ENCODE measurements around the gene CRY2. TPM values are rescaled to one million over a fixed set of nuclear protein-coding genes. Genes with fewer than 3 reads are reported as not detected.
"Not testable (repeated sequence)": the region's sequence is repeated elsewhere in the genome, so short reads cannot be mapped to it uniquely, and the experiment has no call there.

Gene CRY2
- total RNA-seq, 2 experiments from 2014 or later: 248 TPM

GRCh38 chr11:45806072-45806933 lies 41.0 kb upstream of the CRY2 start:
- H3K4me3 ChIP-seq (ENCODE audit: low read length): peak overlapping the region; percentile 99
- intact Hi-C loops (cut with DNase I, micrococcal nuclease): no loop called here
- CTCF ChIA-PET: interaction anchor here (1.8 kb wide), 1 partner anchor 35 kb away, joined by 12 read pairs; no protein-coding TSS in a partner anchor
- peaks cover 56% of the 10 kb centered on the region for H3K4me1 ChIP-seq (ENCODE audit: insufficient read depth, low read length)
- ATAC-seq (ENCODE audit: poor library complexity) (no peak), DNase-seq (peak in 1 of 14 experiments; percentile 39)
- Mint-ChIP-seq H3K4me1 (ENCODE audit: low read depth) (peaks cover 57% of the 10 kb centered on the region), H3K9me3 (no peaks in the 10 kb centered on the region), H3K4me3 (peak overlapping the region; percentile 94), H3K27me3 (no peaks in the 10 kb centered on the region), H3K36me3 (ENCODE audit: low read depth) (peaks cover 44% of the 10 kb centered on the region), H3K27ac (peak overlapping the region; percentile 73)
- H3K27ac ChIP-seq (ENCODE audit: low read depth in 1 of 2, low read length in 2 of 2): no peak overlapping the region
- TF ChIP-seq CTCF (IDR thresholded peaks at IDR 0.05): no peak
- no peaks in the 10 kb centered on the region for H3K27me3 ChIP-seq (ENCODE audit: control insufficient read depth in 1 of 2, insufficient read depth in 2 of 2, low read length in 2 of 2)
- H3K36me3 ChIP-seq (ENCODE audit: insufficient read depth, low read length): peaks cover 31% of the 10 kb centered on the region
- H3K9me3 ChIP-seq (ENCODE audit: control insufficient read depth in 1 of 2, insufficient read depth in 1 of 2, low read length in 2 of 2): no peaks in the 10 kb centered on the region
- POLR2A ChIA-PET: interaction anchor here (0.6 to 2.0 kb wide), 2 partner anchors 39 to 40 kb away, joined by 3 to 5 read pairs; partner anchors contain the start of gene CRY2

- DNase-seq (no peak), ATAC-seq (ENCODE audit: poor library complexity) (no peak)
- Mint-ChIP-seq H3K4me1 (ENCODE audit: low read depth) (peaks cover 51% of the 10 kb centered on the region), H3K27ac (peak overlapping the region; percentile 73), H3K4me3 (peak overlapping the region; percentile 94), H3K9me3 (no peaks in the 10 kb centered on the region), H3K36me3 (ENCODE audit: low read depth) (peaks cover 51% of the 10 kb centered on the region), H3K27me3 (no peaks in the 10 kb centered on the region)
- intact Hi-C loops (cut with DNase I, micrococcal nuclease): loop anchor here in 1 of 2 experiments (1.0 kb wide), 1 partner anchor 35 kb away; no protein-coding TSS in a partner anchor
- Histone ChIP-seq H3K4me3 (ENCODE audit: low read length) (no peak overlapping the region), H3K27ac (ENCODE audit: low read depth in 1 of 2, low read length in 2 of 2) (no peak overlapping the region), H3K36me3 (ENCODE audit: insufficient read depth, low read length) (peaks cover 39% of the 10 kb centered on the region), H3K4me1 (ENCODE audit: insufficient read depth, low read length) (peaks cover 56% of the 10 kb centered on the region), H3K27me3 (ENCODE audit: control insufficient read depth in 1 of 2, insufficient read depth in 2 of 2, low read length in 2 of 2) (no peaks in the 10 kb centered on the region), H3K9me3 (ENCODE audit: control insufficient read depth in 1 of 2, insufficient read depth in 1 of 2, low read length in 2 of 2) (no peaks in the 10 kb centered on the region)
- no peak for TF ChIP-seq CTCF (IDR thresholded peaks at IDR 0.05)
- CTCF ChIA-PET: interaction anchor here (1.8 kb wide), 1 partner anchor 36 kb away, joined by 12 read pairs; no protein-coding TSS in a partner anchor
- POLR2A ChIA-PET: no interaction called here
Measured at GRCh38 chr11:45806937-45807791, 40.1 kb upstream of the CRY2 start.

- no peaks in the 10 kb centered on the region for H3K27me3 ChIP-seq (ENCODE audit: control insufficient read depth in 1 of 2, insufficient read depth in 2 of 2, low read length in 2 of 2)
- DNase-seq: no peak
- H3K9me3 Mint-ChIP-seq: no peaks in the 10 kb centered on the region
- no peak overlapping the region for H3K27ac ChIP-seq (ENCODE audit: low read depth in 1 of 2, low read length in 2 of 2)
- H3K4me1 ChIP-seq (ENCODE audit: insufficient read depth, low read length): peaks cover 56% of the 10 kb centered on the region
- no peak overlapping the region for H3K4me3 ChIP-seq (ENCODE audit: low read length)
- peaks cover 43% of the 10 kb centered on the region for H3K36me3 ChIP-seq (ENCODE audit: insufficient read depth, low read length)
- peaks cover 58% of the 10 kb centered on the region for H3K36me3 Mint-ChIP-seq (ENCODE audit: low read depth)
- H3K9me3 ChIP-seq (ENCODE audit: control insufficient read depth in 1 of 2, insufficient read depth in 1 of 2, low read length in 2 of 2): no peaks in the 10 kb centered on the region
- no peaks in the 10 kb centered on the region for H3K27me3 Mint-ChIP-seq
- peaks cover 51% of the 10 kb centered on the region for H3K4me1 Mint-ChIP-seq (ENCODE audit: low read depth)
- TF ChIP-seq CTCF (IDR thresholded peaks at IDR 0.05): no peak
- intact Hi-C loops (cut with DNase I, micrococcal nuclease): loop anchor here in 1 of 2 experiments (1.0 kb wide), 1 partner anchor 34 kb away; no protein-coding TSS in a partner anchor
- H3K27ac Mint-ChIP-seq: no peak overlapping the region
- ChIA-PET CTCF (no interaction called here), POLR2A (no interaction called here)
- no peak for ATAC-seq (ENCODE audit: poor library complexity)
- peak overlapping the region; percentile 94 for H3K4me3 Mint-ChIP-seq
Measured at GRCh38 chr11:45807792-45808238, 39.5 kb upstream of the CRY2 start.

GRCh38 chr11:45808427-45808826 lies 38.8 kb upstream of the CRY2 start:
- H3K4me3 ChIP-seq (ENCODE audit: low read length); intact Hi-C loops (cut with DNase I, micrococcal nuclease); H3K9me3 ChIP-seq (ENCODE audit: control insufficient read depth in 1 of 2, insufficient read depth in 1 of 2, low read length in 2 of 2); POLR2A ChIA-PET; CTCF ChIA-PET; H3K9me3 Mint-ChIP-seq; H3K27me3 Mint-ChIP-seq; H3K27me3 ChIP-seq (ENCODE audit: control insufficient read depth in 1 of 2, insufficient read depth in 2 of 2, low read length in 2 of 2); DNase-seq; H3K27ac ChIP-seq (ENCODE audit: low read depth in 1 of 2, low read length in 2 of 2); ATAC-seq (ENCODE audit: poor library complexity); H3K27ac Mint-ChIP-seq; H3K4me3 Mint-ChIP-seq: not testable (repeated sequence)
- H3K4me1 ChIP-seq (ENCODE audit: insufficient read depth, low read length): peaks cover 56% of the 10 kb centered on the region
- H3K36me3 ChIP-seq (ENCODE audit: insufficient read depth, low read length): peaks cover 43% of the 10 kb centered on the region
- Mint-ChIP-seq H3K36me3 (ENCODE audit: low read depth) (peaks cover 58% of the 10 kb centered on the region), H3K4me1 (ENCODE audit: low read depth) (peaks cover 51% of the 10 kb centered on the region)

All from CD4-positive, alpha-beta T cell (primary cell).